Stimulated activated CD4-positive, alpha-beta T cell treated with anti-CD3 and anti-CD28 coated beads, Interleukin-15, amount 100 ng/mL, for 48 hours (primary cell): ENCODE data around the gene NSG2.
"Not testable (repeated sequence)": the region's sequence is repeated elsewhere in the genome, so short reads cannot be mapped to it uniquely, and the experiment has no call there.

Experiments used
- DNase-seq, 2 donors: peaks; one replicate each; pipeline ENCODE4 v3.0.0-alpha.2; 2020; ENCODE audit warnings: low read depth in 2 of 2

The NSG2 gene

DNA sequence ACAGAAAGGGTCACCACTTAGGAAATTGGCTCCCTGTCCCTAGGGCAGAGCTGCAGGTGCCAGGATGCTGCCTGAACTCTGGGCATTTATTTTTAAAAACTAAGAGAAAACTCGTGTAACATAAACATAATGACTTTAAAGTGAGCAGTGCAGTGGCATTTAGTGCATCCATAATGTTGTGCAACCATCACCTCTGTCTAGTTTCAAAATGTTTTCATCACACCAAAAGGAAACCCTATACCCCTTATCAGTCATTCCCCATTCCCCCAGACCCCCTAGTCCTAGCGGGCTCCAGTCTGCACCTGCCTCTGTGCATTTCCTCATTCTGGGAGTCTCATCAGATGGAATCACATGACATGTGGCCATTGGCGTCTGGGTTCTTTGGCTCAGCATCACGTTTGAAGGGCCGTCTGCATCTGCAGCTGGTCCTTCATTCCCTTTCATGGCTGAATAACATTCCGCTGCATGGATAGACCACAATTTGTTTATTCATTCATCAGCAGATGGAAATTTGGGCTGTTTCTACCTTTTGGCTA lies 55.8 kb downstream of the NSG2 start:
- no peak for DNase-seq

DNA sequence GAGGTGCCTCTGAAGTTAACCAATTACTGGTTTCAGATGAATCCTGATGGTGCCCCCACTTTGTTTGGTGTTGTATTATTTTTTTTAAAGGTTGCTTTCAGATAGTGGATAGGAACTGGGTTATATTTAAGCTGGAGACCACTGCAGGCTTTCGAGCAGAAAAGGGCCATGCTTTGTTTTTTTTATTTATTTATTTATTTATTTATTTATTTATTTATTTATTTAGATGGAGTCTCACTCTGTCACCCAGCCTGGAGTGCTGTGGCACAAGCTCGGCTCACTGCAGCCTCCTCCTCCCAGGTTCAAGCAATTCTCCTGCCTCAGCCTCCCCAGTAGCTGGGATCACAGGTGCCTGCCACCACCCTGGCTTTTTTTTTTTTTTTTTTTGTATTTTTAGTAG lies 57.1 kb downstream of the NSG2 start:
- DNase-seq = not testable (repeated sequence)

DNA sequence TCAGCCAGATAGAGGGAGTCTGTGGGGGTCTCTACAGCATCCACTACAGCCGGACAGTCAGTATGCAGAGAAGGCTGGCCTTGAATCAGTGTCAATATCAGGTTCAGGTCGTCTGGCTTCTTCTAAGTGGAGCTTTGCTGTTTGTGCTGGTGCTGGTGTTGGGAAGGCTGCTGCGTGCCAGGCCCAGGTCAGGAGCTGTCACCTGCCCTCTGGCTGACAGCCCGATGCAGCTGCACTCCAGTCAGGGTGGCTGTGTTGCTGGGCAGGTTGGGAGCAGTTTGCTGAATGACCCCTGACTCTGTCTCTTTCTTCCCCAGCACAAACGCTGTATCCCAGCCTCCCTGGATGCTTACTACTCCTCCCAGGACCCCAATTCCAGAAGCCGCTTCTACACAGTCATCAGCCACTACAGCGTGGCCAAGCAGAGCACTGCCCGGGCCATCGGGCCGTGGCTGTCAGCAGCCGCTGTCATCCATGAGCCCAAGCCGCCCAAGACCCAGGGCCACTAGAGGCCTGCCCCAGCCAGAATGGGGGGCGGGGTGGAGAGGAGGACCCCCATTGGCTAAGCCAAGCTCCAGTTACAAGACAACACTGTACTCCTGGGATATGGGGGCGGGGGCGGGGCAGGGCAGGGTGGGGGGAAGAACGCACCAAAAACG lies 61.6 kb downstream of the NSG2 start:
- DNase-seq = no peak

DNA sequence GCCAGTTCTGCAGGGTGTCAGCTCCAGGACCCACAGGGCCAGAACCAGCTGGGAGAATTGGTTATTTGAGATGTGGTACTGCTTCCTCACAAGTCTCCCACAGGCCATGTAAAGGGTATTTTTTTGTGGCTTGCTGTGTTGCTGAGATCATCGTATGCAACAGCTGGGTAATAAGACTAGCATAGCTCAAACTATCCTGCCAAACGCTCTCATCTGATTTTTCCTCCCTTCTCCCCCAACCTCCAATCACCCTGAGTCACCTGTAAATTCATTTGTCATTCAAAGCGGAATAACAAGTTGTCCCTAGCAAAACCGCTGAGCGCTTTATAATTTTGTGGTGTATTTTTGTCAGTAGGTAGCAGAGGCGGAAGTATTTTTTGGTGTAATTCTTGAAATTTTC lies 63.2 kb downstream of the NSG2 start:
- no peak for DNase-seq

DNA sequence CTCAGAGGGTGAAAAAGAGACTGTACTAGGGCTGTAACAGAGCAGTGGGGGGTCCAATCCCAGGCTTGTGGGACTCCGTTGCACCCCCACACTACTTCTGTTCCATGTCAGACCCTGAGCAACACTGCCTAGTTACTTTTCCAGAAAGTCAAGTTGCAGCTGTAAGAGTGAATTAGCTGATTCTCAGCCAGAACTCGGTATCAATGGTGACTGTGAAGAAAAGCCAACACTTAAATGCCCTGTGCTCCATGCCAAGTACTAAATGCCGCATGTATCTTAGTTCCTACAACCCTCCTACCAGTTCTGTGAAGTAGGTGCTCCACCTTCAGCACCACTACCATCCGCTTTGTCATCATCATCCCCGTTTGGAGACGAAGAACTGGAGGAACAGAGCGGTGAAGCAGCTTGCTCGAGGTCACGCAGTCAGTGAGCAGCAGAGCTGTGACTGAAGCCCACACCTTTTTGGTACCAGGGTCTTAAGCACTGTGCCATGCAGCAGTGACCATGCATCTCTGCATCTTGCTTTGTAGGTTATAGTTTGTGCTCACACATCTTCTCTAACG lies 64.3 kb downstream of the NSG2 start:
- DNase-seq = no peak

DNA sequence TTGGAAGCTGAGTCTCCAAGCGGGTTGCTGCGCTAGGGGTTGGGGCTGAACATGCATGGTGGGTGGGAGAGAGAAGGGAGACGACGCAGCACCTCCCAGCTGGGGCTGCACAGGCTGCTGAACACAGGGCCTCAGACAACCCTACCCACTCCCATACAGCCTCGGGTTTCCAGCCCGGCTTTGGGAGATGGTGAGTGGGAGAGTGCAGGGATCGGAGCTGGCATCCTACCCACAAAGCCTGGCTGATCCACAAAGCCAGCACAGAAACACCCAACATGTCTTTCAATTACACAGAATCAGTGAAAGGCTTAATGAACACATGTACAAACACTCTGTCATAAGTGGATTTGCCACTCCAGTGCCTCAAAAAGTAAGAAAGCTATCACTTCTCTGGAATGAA lies 64.8 kb downstream of the NSG2 start:
- DNase-seq = no peak

DNA sequence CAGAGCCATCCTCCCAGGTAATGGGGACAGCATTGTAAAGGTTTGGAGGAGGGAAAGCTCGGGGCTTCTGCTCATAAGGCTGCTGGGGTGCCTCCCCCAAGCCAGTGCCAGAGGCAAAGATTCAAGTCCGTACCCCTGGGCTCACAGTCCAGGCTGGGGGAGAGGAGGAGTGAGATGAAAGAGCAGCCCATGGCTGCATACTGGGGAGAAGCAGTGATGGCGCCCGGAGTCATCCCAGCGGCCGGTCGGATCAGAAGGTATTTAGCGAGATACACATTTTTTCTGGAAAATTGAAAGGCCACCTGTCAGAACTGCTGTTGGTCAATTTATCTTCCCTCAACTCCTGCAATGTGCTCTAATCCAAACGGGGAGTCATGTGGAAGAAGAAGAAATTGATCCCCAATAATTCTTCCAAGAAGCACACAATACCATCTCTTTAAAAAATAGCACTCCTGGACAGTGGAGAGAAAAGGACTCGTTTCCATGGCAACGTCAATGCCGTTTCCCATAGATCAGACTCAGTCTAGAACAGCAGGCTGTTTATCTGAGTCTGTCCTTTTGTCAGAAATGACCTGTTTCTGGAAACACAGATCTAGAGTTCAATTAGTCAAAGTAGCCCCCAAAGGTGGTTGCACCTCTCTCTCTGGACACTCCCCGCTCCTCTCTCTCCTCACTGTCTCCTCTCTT lies 65.9 kb downstream of the NSG2 start:
- DNase-seq = no peak

DNA sequence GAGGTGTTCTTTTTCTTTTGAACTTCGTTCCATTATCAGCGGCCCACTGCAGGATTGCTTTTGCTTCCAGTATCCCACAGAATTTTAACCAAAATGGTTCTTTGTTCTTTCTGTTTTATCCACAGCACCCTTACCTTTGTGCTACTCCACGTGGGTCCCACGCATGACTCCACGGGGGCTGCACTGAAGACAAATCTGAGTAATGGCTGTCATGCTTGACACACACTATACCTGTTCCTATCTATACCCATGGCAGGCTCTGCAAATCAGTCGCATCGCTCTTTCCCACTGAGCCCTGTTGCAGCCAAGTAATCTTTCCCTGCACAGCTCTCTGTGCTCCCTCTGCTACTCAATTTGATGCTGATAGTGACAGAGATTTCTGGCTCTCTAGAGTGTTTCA lies 69.7 kb downstream of the NSG2 start:
- no peak for DNase-seq

DNA sequence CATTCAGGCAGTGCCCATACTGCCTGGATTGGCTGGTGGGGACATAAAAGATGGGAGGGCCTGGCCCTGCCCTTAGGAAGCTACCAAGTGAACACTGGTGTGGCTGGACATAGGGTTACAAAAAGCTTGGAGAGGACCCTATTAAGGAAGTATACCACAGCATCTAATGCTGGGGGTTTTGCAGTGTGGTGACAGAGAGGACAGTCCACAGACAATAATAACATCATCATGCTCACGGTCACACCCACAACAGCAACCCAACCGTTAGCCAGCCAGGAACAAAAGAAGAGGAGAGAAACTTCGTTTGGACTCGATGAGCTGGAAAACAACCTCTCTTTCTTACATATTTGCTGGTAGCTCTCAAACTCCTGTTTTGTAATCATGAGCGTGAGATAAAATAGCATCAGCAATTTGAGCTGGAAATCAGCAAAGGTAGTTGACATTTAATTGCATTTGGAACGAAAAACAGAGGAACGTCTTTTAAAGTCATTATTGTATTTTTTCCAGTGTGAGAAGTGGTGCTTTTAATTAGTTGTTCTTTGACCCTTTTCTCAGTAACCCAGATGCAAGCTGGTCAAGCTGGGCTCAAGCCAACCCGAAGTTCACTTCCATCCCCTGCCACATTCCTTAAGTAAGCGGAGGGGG lies 73.4 kb downstream of the NSG2 start:
- no peak for DNase-seq

DNA sequence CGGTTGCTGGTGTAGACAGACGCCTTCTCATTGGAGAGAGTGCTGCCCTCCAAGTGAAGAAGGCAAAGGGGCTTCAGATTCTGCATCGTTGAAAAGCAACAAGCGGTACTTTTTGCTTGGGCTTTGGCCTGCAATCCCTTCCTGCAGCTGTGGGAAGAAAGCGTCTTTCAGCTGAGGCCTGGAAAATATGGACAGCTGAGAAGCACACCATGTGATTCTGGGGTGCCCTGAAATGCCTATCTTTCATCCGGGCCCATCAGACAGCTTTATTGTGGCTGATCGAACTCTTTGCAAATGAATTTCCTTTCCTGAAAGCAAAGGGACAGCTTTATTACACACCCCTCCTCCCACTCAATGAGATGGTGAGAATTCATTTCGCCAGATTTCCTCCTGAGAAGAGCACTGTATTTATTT lies 74.0 kb downstream of the NSG2 start:
- DNase-seq = no peak

DNA sequence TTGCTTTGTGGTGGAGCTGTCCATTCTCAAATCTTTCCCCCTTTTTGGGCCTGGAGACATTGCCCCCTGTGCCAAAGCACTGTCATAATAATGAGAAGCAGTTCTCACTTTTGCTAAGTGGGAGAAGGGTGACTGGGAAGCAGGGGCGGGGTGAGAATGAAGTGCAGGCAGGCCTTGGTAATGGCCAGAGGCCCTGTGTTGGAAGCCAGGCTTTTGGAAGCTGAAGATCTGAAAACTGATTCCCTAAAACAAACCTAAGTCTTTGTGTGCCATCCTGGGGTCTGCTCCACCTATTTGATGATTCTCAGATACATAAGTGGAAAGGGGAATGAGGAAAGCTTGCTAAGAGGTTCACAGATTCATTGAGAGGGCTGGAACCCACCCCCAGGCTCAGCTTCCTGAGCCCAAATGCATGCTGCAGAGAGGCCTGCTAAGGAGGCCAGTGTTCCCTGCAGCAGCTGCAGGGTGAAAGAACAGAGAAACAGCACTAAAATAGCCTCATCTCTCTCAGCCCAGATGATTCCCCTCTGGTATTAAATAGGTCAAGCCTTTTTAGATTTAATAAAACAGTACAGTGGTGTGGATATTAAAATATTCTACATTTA lies 75.0 kb downstream of the NSG2 start:
- DNase-seq = no peak

DNA sequence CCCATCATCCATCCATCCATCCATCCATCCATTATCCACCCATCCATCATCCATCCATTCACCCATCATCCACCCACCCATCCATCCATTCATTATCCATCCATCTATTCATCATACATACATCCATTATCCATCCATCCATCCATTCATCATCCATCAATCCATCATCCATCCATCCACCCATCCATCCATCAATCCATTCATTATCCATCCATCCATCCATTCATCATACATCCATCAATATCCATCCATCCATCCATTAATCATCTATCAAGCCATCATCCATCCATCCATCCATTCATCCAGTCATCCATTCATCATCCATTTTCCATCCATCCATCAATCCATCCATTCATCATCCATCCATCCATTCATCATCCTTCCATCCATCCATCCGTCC lies 89.0 kb downstream of the NSG2 start:
- no peak for DNase-seq

DNA sequence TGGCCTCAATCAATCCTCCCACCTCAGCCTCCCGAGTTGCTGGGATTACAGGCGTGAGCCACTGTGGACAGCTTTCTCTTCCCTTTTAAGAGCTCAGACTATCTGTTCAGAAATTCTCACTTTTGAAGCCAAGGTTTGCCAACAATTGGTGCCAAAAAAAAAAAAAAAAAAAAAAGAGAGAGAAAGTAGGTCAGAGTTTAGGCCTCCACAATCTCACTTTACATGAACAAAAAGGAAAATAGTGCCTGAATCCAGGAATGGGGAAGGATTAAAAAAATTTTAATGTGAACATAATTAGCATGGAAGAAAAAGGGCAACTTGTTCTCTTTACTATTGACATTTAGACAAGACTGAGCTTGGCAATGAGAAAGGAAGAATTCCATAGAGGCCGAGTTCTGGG lies 94.1 kb downstream of the NSG2 start:
- no peak for DNase-seq

DNA sequence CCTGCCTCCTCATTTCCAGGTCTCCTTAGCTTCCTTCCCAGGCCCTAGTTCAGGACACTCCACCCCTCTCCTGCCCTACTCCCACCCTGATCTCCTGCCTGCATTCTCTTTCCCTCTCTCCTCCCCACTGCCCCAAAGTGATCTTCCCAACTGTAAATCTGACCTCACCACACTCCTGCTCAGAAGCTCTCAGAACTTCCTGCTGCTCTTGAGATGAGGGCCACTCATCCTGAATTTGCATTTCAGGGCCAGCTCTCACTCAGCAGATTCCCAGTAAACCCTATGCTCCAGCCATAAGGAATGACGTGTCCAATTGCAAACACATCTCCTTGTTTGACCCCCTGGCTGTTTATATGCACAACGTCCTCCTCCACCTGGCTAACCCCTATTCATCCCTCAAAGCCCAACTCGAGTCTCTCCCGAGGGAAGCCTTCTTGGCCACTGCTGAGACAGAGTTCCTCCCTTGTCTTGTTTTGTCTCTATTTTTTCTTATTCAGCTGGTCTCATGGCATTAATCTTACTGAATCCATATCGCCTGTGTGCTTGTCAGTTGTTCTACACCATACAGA lies 95.0 kb downstream of the NSG2 start:
- no peak for DNase-seq

DNA sequence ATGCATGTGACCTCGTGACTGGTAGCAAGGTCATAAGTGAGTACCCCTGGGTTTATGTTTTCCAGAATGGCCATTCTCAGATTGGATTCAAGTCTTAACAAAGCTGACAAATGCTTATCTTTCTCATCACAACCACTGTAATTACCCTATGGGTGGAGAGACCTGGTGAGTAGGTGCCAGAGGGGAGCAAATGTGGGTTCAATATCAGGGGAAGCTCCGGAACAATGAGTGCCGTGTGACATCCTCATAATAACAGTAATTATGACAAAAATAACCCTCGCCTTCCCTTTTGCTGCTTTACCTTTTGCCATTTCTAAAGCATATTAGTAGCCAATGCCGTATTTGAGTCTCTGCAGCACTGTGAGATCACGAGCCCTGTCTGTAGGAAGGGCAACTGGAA lies 95.9 kb downstream of the NSG2 start:
- no peak for DNase-seq

DNA sequence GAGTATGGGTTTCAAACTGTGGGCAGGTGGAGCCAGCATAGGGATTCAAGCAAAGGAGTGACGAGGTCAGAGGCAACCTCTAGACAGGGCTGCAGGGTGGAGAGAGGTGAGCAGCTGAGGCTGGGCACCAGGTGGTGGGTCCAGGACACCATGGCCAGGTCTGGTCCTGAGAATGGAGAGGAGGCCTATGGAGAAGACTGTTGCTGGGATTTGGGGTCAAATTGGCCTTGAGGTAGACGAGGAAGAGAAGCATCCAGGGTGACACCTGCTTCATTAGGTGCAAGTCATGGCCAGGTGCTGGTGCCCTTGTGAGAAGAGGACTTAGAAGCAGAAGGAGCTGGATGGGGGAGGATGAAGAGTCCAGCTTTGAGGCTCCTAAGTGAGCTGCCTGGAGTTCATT lies 99.6 kb downstream of the NSG2 start:
- no peak for DNase-seq

DNA sequence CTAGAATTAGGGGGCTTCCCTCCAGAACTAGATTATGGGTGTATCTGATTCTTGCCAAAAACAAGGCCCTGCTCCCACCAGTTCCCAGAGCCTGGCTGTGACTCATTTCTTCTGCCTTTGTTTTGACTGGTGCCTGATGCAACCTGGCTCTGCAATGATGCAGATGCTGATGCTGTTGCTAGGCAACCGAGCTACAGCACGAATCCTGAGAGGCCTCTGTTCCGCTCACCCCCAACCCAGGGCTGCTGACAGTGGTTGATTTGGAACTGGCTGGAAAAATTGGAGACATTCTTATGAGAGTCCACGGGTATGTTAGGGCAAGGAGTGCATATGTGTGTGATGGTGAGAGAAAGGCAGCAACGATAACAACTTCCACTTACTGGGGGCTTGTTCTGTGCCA lies 100.3 kb downstream of the NSG2 start:
- peak; percentile 7 to 13 for DNase-seq

DNA sequence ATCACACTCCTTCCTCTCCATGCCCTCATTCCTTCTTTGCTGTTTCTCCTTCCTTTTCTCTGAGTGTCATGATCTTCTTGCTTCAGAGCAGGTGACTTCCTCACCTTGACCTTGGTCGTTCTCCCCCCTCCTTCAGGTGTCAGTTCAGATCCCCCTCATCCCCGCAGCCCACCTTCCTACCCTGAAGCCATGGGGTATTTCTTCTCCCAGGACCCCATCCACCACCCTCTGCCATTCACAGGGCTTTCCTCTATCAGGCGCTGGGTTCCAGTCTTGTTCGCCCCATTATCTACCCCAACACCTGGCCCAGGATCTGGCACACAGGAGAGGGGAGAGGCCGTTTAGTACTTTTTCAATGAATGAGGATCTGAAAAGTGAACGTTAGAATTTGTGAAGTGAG lies 101.0 kb downstream of the NSG2 start:
- DNase-seq = no peak

DNA sequence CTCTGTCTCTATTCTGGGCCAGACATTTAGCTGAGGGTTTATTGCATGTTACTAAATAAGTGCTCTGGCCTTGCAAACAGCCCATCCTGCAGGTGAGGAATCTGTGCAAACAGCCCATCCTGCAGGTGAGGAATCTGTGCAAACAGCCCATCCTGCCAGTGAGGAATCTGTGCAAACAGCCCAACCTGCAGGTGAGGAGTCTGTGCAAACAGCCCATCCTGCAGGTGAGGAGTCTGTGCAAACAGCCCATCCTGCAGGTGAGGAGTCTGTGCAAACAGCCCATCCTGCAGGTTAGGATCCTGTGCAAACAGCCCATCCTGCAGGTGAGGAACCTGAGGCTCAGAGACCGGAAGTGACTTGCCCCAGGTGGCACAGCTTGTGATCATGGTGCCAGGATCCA lies 101.5 kb downstream of the NSG2 start:
- not testable (repeated sequence) for DNase-seq

DNA sequence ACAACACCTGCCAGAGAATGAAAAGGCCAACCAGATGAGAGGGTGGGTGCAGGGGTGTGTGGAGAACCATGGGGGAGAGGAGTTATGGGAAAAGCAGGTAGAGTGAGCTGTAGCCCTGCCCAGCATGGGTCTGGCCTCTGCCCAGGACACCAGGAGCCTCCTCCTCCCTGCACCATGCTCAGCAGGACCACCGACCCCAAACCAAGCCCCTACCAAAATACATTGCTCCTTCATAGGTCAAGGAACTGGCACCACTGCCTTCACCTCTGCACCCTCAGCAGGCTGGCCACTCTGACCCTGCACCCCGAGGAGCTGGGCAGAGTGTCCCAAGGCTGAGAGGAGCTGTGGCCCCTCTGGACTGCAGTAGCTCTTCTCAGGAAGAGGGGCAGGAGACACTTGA lies 102.0 kb downstream of the NSG2 start:
- DNase-seq = no peak

DNA sequence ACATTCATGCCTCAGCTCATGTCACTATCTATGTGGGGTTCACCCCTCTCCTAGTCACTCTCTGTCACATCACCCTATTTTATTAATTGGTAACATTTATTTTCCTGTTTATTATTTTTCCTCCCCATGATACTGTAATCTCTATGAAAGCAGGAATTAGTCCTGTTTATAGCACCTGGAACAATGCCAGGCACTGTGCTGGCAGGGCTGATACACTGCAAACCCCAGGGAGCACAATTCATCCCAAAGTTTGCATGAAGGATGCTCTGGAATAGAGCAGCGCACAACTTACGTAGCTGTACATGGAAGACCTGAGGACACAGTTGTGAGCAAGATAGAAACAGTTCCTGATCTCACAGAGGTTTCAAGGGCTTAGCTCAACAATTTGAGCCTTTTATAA lies 103.2 kb downstream of the NSG2 start:
- DNase-seq = no peak

DNA sequence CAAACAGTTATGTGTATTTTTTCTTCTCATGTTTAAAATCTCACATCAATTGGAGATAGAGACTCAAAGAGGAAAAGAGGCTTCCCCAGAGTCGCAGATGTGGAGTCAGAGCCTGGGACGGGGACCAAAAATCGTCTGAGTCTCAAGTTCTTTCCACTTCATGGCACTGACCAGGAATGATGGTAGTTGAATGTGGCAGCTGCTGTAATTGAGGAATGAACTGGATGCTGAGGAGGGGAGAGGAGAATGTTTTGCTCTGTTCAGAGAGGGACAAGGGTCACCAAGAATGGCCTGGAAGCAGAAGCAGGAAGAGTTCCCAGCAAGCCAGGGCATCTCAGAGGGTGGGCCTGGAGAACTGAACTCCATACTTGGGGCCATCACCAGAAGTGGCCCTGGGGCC lies 103.9 kb downstream of the NSG2 start:
- no peak for DNase-seq
